GM20431 (cell line): Measurements from ENCODE around the gene TSHZ2.

Experiments used
- in situ Hi-C: fragments of 300-500 bp; cut with MseI, MboI; formaldehyde crosslinking; loops from one replicate; pipeline ENCODE4 v1.15.0; 2020; ENCODE audit warnings: low sequenced_read_pairs; ENCODE audit not compliant: unreplicated experiment

TSHZ2 gene

DNA sequence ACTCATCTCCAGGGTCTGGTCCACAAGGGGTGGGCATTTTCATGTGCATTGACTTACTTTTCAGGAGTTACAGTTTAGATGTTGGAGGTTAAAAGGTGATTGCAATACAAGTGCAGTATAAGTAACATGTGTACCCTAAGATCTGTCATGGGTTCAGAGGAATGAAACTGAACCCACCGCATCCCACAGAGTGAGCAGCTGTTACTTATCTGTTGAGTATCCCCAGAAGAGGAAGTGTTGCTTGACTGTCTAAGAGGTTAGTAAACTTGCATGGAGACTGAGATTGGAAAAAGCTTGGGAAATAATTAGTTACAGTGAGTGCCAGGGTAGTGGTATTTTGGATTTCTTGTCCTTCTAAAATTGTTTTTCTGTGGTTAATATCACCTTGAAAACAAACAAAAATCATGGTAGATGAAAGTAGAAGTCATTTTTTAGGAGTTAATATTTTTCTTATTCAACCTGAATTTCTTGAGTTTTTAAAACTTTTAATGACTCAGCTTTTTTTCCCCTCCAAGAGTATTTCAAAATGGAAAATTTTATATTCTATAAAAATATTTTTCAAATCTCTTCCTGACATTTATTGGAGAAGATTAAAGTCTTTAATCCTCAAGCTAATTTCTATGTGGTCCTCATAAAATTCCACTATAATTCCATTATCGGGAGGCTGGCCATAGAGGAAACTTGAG lies 315.3 kb downstream of the TSHZ2 start:
- in situ Hi-C loops: no loop called here

- in situ Hi-C loops: no loop called here
Measured at GRCh38 chr20:53291548-53291947, 319.4 kb downstream of the TSHZ2 start.

DNA sequence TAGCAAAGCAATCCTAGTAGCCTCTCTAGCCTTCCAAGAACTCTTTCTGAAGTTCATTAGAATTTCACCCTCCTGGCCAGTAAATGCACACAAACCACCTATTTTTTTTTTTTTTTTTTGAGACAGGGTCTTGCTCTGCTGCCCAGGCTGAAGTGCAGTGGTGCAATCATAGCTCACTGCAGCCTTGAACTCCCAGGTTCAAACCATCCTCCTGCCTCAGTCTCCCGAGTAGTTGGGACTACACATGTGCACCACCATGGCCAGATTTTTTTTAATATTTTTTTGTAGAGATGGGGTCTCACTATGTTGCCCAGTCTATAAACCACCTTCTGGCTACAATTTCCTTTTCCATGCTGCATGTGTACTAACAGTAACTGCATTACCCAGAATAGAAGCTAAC lies 320.2 kb downstream of the TSHZ2 start:
- in situ Hi-C loops: no loop called here

GRCh38 chr20:53294804-53295203 lies 322.6 kb downstream of the TSHZ2 start:
- in situ Hi-C loops: no loop called here

DNA sequence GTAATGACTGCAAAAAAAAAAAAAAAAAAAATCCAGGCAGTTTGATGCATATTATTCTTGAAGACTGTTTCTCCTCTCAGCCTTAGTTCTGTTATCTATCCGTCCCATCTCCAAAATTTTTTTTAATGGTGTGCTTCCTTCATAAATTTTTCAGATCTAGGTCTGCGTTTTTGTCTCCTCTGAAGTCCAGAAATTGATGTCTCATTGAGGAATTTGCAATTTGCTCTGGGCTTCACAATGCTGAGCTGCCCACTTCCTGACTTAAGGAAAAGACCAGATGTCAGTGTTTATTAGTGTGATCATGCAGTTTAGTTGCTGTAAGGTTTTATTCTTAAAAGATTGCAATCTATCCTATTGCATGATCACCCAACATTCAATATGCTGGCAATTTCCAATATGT lies 323.9 kb downstream of the TSHZ2 start:
- in situ Hi-C loops: no loop called here

GRCh38 chr20:53296451-53297153 lies 324.4 kb downstream of the TSHZ2 start:
- in situ Hi-C loops: no loop called here

- in situ Hi-C loops: no loop called here
Measured at GRCh38 chr20:53297154-53297529, 325.0 kb downstream of the TSHZ2 start.

GRCh38 chr20:53298260-53298659 lies 326.1 kb downstream of the TSHZ2 start:
- in situ Hi-C loops: no loop called here

- in situ Hi-C loops: no loop called here
Measured at GRCh38 chr20:53298911-53299310, 326.8 kb downstream of the TSHZ2 start.

DNA sequence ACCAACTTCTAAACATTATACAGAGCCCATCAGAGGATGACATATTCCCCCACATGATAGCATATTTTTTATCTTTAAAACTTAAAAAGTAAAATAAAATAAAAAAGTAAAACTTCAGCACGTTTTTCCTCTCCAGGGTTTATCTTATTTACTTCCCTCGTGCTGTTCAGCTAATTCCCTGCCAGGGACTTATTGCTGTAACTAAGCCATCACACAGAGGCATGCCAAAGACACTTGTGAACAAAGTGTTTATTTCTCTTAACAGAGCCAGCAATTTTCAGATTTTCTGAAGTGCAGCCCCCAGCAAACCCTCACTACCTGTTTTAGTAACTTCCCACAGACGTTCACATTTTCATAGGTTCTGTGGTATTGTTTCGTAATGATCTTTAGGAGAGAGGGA lies 327.7 kb downstream of the TSHZ2 start:
- in situ Hi-C loops: no loop called here

DNA sequence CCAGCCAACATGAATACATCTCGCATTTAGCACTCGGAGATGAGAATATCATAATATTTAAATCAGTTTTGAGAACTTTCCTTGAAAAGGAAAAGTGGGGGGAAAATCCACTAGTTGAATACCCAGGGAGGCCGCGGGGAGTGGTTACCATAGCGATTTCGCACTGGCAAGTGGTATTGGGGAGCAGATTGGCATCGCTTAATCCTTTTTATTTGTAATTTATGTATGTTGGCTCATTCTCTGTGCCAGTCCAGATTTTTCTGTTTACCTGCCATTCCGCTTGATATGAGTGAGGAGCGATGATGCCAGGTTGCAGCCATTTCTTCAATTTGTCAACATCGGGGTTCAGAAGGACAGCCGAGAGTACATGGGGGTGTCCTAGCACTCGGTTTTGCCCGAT lies 329.7 kb downstream of the TSHZ2 start:
- in situ Hi-C loops: no loop called here

- in situ Hi-C loops: no loop called here
Measured at GRCh38 chr20:53302695-53303412, 330.7 kb downstream of the TSHZ2 start.

GRCh38 chr20:53303413-53303760 lies 331.2 kb downstream of the TSHZ2 start:
- in situ Hi-C loops: no loop called here

DNA sequence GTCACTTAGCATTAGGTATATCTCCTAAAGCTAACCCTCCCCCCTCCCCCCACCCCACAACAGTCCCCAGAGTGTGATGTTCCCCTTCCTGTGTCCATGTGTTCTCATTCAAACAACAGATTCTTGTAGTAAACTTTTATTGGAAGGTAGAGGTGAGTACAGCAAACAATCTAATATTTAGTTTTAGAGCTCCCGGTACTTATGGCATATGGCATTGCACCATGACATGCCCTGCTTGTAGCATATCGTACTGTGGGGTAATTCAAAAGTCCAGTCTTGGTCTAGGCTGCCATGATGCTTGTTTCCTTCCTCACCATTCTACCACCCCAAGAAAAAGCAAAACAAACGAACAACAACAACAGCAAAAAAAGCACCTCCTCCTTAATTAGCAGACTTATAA lies 332.0 kb downstream of the TSHZ2 start:
- in situ Hi-C loops: no loop called here

GRCh38 chr20:53306192-53306805 lies 334.1 kb downstream of the TSHZ2 start:
- in situ Hi-C loops: no loop called here

DNA sequence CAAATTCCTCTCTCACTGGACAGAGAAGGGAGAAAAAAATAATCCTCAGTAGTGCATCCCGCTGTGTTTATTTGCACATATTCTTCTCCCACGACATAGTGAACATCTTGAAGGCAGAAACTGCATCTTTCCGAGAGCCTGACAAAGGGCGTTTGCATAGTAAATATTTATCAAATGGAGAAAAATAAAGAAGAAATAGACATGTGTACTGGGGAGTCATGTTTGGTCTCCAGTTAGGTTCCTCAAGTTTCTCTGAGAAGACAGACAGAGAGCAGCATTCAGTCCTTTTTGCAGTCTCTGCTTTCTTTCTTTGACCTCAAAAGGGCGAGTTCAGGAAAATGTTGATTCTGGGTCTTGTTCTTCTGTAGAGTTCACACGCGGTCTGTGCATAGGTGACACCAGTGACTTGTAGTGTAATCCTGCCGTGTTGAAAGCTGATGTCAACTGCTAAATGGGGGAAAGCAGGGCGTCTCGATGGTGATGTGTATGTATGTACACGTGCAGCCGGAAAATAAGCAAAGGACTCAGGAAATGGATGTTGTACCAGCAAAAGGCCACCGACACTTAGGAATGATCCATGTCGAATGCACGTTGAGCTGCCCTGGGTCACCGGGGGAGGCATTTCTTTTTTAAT lies 335.9 kb downstream of the TSHZ2 start:
- in situ Hi-C loops: no loop called here

DNA sequence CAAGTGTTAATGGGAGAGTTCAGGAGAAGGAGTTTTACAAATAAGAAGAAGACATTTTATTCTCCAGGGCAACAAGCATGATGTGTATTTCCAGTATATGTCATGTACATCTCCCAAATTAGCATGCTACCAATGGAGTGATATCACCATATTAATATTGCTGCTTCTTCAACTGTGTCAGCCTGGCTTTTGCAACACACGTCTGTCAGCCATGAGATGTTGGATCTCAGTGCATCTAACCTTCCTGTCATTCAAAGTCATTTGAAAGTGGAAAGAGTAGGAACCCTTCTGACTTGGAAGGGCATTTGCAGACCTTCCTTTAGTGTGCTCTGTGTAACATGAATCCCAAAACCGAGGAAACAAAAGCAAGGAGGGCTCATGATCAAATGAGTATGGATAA lies 337.4 kb downstream of the TSHZ2 start:
- in situ Hi-C loops: no loop called here

DNA sequence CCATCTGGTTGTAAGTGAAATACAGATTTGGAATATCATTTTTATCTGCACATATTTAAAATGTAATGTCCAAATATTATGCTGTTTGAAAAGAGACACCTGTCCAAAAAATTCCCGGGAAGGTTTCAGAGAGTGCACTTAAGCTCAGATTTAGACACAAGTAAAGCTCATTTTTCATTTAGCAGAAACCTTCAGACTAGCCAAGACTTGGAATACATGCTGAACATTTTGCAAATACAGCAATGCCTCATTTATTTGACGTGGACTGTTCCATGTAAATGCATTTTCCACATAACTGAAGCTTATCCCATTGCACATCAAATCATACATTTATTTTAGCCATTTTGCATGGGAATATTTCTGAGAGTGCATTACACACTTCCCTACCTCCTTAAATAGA lies 340.8 kb downstream of the TSHZ2 start:
- in situ Hi-C loops: no loop called here

GRCh38 chr20:53316206-53316937 lies 344.2 kb downstream of the TSHZ2 start:
- in situ Hi-C loops: no loop called here

DNA sequence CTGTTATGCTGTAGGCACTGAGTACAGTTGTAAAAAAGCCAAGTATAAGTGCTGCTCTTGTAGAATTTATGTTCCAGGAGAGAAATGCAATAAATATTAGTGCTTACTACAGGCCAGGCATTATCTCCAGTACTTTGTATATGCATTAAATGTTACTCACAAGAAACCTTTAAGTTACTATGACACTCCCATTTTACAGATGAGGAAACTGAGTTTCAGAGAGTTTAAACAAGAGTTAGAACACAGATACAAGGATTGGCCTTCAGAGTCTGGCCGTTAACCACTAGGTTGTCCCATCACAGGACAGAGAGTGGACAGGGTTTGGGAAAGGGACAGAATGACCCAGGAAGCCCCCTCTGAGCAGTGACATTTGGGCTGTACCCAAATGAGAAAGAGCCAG lies 347.0 kb downstream of the TSHZ2 start:
- in situ Hi-C loops: no loop called here
